Measurements from ENCODE around the gene MDM4. TPM values are rescaled to one million over a fixed set of nuclear protein-coding genes. Genes with fewer than 3 reads are reported as not detected.
A peak's percentile ranks its signal among the peaks of the same experiment; 100 is the strongest.

The MDM4 gene
- polyA plus RNA-seq, 2 of the 4 experiments (the other 2 are of a cell fraction): 4.6 to 48.9 TPM

DNA sequence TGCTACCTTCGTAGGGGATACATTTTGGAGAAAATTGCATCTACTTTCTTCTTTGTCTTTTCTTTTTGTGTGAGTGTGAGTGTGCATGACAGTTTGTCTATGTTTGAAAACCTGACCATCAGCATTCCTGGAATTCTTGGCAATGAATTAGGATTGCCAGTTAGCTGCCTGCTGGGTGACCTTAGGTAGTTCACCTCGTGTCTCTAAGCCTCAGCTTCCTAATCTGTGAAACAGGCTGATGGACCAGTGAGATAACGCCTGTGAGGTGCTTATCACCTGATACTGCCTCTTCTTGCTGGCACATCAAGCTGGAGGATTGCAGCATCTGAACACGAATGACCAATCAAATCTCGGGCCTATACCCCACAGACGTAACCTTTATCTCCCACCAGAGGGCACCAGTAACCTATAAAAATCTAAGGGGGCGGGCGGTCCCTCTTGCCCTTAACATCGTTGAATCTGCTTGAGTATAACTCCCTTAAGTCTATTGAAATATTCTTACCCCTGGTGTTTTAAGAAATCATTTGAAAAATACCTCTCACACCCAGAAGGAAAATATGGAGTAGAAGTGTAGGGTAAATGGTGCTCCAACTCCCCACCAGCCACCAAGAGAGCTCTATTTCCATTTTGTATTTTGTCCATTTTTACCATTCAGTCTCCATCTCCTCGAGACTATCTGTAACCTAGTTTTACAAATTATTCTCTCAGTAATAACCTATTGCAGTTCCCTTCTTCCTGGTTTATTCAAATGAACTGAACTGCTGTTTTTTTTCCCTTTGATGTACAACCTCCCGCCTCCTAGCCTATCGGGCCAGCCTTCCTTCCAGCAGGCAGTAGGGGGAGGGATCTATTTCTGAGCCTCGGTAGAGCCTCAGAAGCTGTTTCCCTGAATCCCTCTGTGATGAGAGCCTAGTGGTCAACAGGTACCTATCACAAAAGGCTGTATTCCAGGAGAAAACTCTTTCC lies 49.7 kb downstream of the MDM4 start:
- ATAC-seq: peak; percentile 79 to 93
- peak; percentile 82 to 89 for DNase-seq (ENCODE audit: low read depth in 1 of 2, low spot score in 1 of 2)
- H3K4me1 ChIP-seq: peaks cover 9% of the 10 kb centered on the region; the same call in 2 of the 3 replicates
- no peak overlapping the region for H3K4me2 ChIP-seq
- POLR2A ChIA-PET: interaction anchor here (0.5 to 2.5 kb wide), 3 partner anchors 49 to 241 kb away, joined by 3 to 17 read pairs (median 4); partner anchors contain the start of gene MDM4
- no peak for FAIRE-seq
- TF ChIP-seq SMC3 (IDR thresholded peaks at IDR 0.05) (peak; percentile 97), USF2 (IDR thresholded peaks at IDR 0.05) (0 out of 2 replicates have a peak, but pooled peaks have one; percentile 4), RAD21 (conservative IDR thresholded peaks at IDR 0.05 in 1 of 2, IDR thresholded peaks at IDR 0.05 in 1 of 2) (peak; percentile 93 to 95), REST (IDR thresholded peaks at IDR 0.05) (no peak), RNF2 (IDR thresholded peaks at IDR 0.05; ENCODE audit: borderline replicate concordance, low read depth) (no peak)
- TF ChIP-seq, protein P1, sequence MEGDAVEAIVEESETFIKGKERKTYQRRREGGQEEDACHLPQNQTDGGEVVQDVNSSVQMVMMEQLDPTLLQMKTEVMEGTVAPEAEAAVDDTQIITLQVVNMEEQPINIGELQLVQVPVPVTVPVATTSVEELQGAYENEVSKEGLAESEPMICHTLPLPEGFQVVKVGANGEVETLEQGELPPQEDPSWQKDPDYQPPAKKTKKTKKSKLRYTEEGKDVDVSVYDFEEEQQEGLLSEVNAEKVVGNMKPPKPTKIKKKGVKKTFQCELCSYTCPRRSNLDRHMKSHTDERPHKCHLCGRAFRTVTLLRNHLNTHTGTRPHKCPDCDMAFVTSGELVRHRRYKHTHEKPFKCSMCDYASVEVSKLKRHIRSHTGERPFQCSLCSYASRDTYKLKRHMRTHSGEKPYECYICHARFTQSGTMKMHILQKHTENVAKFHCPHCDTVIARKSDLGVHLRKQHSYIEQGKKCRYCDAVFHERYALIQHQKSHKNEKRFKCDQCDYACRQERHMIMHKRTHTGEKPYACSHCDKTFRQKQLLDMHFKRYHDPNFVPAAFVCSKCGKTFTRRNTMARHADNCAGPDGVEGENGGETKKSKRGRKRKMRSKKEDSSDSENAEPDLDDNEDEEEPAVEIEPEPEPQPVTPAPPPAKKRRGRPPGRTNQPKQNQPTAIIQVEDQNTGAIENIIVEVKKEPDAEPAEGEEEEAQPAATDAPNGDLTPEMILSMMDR (IDR thresholded peaks at IDR 0.05): peak; percentile 87
- WGBS (ENCODE audit: missing lambda C conversion rate): 19% methylated on average over 13 of the region's 13 CpGs
- CTCF ChIA-PET: interaction anchor here (0.6 to 26.0 kb wide), 83 partner anchors 10 to 1166 kb away, joined by 3 to 591 read pairs (median 4); no protein-coding TSS in a partner anchor
- 0 out of 3 replicates have a peak, but pooled peaks cover 2% of the 10 kb centered on the region for H3K9me3 ChIP-seq
- no peak overlapping the region for H3K27ac ChIP-seq
- H3K4me3 ChIP-seq: no peak overlapping the region

- no peak overlapping the region for H3K4me3 ChIP-seq
- CTCF ChIA-PET: interaction anchor here (0.7 to 26.0 kb wide), 51 partner anchors 9 to 1166 kb away, joined by 3 to 591 read pairs (median 6); partner anchors contain the start of gene LRRN2
- no peak for TF ChIP-seq CHD2 (IDR thresholded peaks at IDR 0.05; ENCODE audit: low read length, partially characterized antibody)
- TF ChIP-seq SMC3 (IDR thresholded peaks at IDR 0.05): no peak
- no peak for TF ChIP-seq CHD4 (IDR thresholded peaks at IDR 0.05; ENCODE audit: borderline replicate concordance)
- no peak for TF ChIP-seq GATA3 (IDR thresholded peaks at IDR 0.05; ENCODE audit: borderline replicate concordance)
- POLR2A ChIA-PET: interaction anchor here (2.5 kb wide), 1 partner anchor 240 kb away, joined by 17 read pairs; no protein-coding TSS in a partner anchor
- ATAC-seq: no peak
- 0 out of 3 replicates have a peak, but pooled peaks cover 2% of the 10 kb centered on the region for H3K9me3 ChIP-seq
- peaks cover 9% of the 10 kb centered on the region; the same call in 2 of the 3 replicates for H3K4me1 ChIP-seq
- H3K4me2 ChIP-seq: no peak overlapping the region
- 87% methylated on average over 6 of the region's 6 CpGs for WGBS (ENCODE audit: missing lambda C conversion rate)
- FAIRE-seq: no peak
- no peak overlapping the region for H3K27ac ChIP-seq
- DNase-seq (ENCODE audit: low read depth in 1 of 2, low spot score in 1 of 2): no peak
Observed at GRCh38 chr1:204566583-204566955, 50.4 kb downstream of the MDM4 start.

GRCh38 chr1:204567071-204567470 lies 50.9 kb downstream of the MDM4 start:
- WGBS (ENCODE audit: missing lambda C conversion rate): 67% methylated on average over 5 of the region's 5 CpGs
- no peak for ATAC-seq
- Histone ChIP-seq H3K27ac (no peak overlapping the region), H3K4me1 (peaks cover 10% of the 10 kb centered on the region; the same call in 2 of the 3 replicates), H3K4me2 (no peak overlapping the region), H3K9me3 (0 out of 3 replicates have a peak, but pooled peaks cover 2% of the 10 kb centered on the region), H3K4me3 (no peak overlapping the region)
- FAIRE-seq: no peak
- ChIA-PET CTCF (interaction anchor here (1.0 to 26.0 kb wide), 13 partner anchors 12 to 249 kb away, joined by 3 to 591 read pairs (median 18); partner anchors contain the start of gene LRRN2), POLR2A (interaction anchor here (2.5 kb wide), 1 partner anchor 240 kb away, joined by 17 read pairs; no protein-coding TSS in a partner anchor)
- no peak for DNase-seq (ENCODE audit: low read depth in 1 of 2, low spot score in 1 of 2)
- TF ChIP-seq CHD4 (IDR thresholded peaks at IDR 0.05; ENCODE audit: borderline replicate concordance) (no peak), EHF (CRISPR knock-in tag; IDR thresholded peaks at IDR 0.05) (no peak), MAZ (IDR thresholded peaks at IDR 0.05; ENCODE audit: borderline replicate concordance, low read depth, low read length) (no peak), POLR2AphosphoS2 (conservative IDR thresholded peaks at IDR 0.05; ENCODE audit: low read length) (no peak), HEYL (CRISPR knock-in tag; IDR thresholded peaks at IDR 0.05) (no peak), CHD2 (IDR thresholded peaks at IDR 0.05; ENCODE audit: low read length, partially characterized antibody) (no peak), ZSCAN20 (CRISPR knock-in tag; IDR thresholded peaks at IDR 0.05) (no peak), HOXA7 (CRISPR knock-in tag; IDR thresholded peaks at IDR 0.05) (no peak), HOXB13 (CRISPR knock-in tag; IDR thresholded peaks at IDR 0.05; ENCODE audit: low read depth) (no peak), FOSB (CRISPR knock-in tag; IDR thresholded peaks at IDR 0.05) (no peak), MYC (IDR thresholded peaks at IDR 0.05; ENCODE audit: borderline replicate concordance, low read length) (no peak), FOSL2 (IDR thresholded peaks at IDR 0.05) (no peak), FOSL2 (CRISPR knock-in tag; IDR thresholded peaks at IDR 0.05) (no peak), BHLHE40 (IDR thresholded peaks at IDR 0.05; ENCODE audit: low read depth, low read length) (no peak), JUN (IDR thresholded peaks at IDR 0.05) (no peak)
- TF ChIP-seq, protein P2, sequence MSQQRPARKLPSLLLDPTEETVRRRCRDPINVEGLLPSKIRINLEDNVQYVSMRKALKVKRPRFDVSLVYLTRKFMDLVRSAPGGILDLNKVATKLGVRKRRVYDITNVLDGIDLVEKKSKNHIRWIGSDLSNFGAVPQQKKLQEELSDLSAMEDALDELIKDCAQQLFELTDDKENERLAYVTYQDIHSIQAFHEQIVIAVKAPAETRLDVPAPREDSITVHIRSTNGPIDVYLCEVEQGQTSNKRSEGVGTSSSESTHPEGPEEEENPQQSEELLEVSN (IDR thresholded peaks at IDR 0.05; ENCODE audit: borderline replicate concordance, low read depth): no peak

Data from A549 (cell line).